Activated naive CD8-positive, alpha-beta T cell (primary cell): ENCODE results near the gene COL6A5.
"Not testable (repeated sequence)": the region's sequence is repeated elsewhere in the genome, so short reads cannot be mapped to it uniquely, and the experiment has no call there.

Experiments used
- H3K27ac Mint-ChIP-seq: one replicate; pipeline ENCODE4 v1.8.0; 2021; ENCODE audit warnings: mixed read lengths
- H3K27me3 Mint-ChIP-seq: one replicate; pipeline ENCODE4 v1.8.0; 2021; ENCODE audit warnings: mixed read lengths
- H3K36me3 Mint-ChIP-seq: one replicate; pipeline ENCODE4 v1.8.0; 2021; ENCODE audit warnings: mixed read lengths
- H3K4me1 Mint-ChIP-seq: one replicate; pipeline ENCODE4 v1.8.0; 2021; ENCODE audit warnings: low read depth, mixed read lengths
- H3K4me3 Mint-ChIP-seq: one replicate; pipeline ENCODE4 v1.8.0; 2021; ENCODE audit warnings: mild to moderate bottlenecking, mixed read lengths
- H3K9me3 Mint-ChIP-seq: one replicate; pipeline ENCODE4 v1.8.0; 2021; ENCODE audit warnings: low read depth, mixed read lengths

Gene COL6A5, protein sequence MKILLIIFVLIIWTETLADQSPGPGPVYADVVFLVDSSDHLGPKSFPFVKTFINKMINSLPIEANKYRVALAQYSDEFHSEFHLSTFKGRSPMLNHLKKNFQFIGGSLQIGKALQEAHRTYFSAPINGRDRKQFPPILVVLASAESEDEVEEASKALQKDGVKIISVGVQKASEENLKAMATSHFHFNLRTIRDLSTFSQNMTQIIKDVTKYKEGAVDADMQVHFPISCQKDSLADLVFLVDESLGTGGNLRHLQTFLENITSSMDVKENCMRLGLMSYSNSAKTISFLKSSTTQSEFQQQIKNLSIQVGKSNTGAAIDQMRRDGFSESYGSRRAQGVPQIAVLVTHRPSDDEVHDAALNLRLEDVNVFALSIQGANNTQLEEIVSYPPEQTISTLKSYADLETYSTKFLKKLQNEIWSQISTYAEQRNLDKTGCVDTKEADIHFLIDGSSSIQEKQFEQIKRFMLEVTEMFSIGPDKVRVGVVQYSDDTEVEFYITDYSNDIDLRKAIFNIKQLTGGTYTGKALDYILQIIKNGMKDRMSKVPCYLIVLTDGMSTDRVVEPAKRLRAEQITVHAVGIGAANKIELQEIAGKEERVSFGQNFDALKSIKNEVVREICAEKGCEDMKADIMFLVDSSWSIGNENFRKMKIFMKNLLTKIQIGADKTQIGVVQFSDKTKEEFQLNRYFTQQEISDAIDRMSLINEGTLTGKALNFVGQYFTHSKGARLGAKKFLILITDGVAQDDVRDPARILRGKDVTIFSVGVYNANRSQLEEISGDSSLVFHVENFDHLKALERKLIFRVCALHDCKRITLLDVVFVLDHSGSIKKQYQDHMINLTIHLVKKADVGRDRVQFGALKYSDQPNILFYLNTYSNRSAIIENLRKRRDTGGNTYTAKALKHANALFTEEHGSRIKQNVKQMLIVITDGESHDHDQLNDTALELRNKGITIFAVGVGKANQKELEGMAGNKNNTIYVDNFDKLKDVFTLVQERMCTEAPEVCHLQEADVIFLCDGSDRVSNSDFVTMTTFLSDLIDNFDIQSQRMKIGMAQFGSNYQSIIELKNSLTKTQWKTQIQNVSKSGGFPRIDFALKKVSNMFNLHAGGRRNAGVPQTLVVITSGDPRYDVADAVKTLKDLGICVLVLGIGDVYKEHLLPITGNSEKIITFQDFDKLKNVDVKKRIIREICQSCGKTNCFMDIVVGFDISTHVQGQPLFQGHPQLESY (N-terminal part only)

DNA sequence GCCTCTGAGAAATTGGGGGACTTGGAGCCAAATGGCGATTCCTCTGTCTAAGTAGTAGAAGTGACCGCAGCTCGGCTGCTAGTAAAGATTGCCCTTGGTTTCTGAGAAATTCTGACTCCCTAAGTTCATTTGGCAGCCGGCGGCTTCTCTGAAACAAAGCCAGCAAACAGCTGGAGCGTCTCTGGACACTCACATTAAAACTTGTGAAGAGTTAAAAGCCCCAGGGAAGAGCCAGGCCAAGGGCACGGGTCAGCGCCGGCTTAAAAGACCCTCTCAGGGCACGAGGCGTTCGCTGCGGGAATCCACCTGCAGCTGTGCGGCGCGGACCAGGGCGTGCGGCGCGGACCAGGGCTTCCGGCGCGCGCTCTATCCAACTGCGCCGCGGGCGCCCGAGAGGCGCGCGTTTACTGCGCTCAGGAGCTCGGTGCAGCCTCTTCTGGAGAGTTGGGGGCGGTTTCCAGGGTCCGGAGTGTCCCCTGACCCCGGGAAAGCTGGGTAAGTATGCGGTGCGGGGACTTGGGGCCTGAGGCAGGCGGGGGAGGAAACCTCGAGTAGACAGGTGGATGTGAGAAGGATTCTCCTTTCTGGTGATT is at the start of gene COL6A5:
Gene COL6A5, plus strand, starts transcription at position 186 of the 593 bp plus-strand sequence. CDS start 27,967 bp downstream, outside the sequence.
- Mint-ChIP-seq H3K27ac (no peak within 1 kb of the TSS), H3K9me3 (no peaks in the 10 kb centered on the region), H3K27me3 (peaks cover 17% of the 10 kb centered on the region), H3K4me3 (no peak within 1 kb of the TSS), H3K36me3 (no peaks in the 10 kb centered on the region), H3K4me1 (no peaks in the 10 kb centered on the region)

DNA sequence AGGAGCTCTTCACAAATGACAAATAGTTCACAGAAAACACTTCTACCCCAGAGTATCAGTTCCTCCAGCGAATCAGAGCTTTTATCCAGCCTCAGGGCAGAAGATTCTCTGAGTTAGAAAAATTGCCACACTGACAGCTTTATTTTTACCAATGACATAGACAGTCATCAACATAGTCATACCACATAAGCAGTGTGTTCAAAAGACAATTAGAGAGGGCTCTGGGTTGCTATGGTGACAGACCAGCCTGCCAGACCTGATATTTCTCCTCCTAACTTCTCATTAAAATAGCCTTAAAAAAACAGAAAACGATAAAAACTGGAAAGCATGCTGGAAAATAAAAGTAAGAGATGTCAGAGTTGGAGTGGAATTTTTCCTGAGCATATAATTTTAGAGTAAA is 45.9 kb upstream of the COL6A5 start:
- no peaks in the 10 kb centered on the region for H3K9me3 Mint-ChIP-seq
- H3K27ac Mint-ChIP-seq, result no peak overlapping the region

DNA sequence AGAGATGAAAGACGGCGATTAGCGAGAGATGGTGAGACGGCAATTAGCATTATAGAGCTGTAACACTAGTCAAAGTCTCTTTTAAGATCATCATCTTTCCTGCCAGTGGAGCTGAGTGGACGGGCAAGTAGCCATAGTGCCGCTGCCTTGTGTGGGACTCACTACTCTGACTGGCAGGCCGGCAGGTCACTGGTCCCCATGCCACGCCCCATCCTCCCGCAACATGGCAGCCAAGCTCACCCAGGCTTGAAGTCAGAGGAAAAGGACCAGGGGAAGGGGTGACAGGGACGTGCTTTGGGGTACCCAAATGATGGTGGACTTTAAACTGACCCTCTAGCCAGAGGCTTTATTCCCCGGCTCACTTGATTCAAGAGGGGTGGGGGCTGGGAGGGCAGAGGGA is 44.6 kb upstream of the COL6A5 start:
- H3K9me3 Mint-ChIP-seq, result no peaks in the 10 kb centered on the region
- H3K27ac Mint-ChIP-seq, result no peak overlapping the region
- no peaks in the 10 kb centered on the region for H3K36me3 Mint-ChIP-seq
- H3K27me3 Mint-ChIP-seq, result peaks cover 8% of the 10 kb centered on the region
- no peaks in the 10 kb centered on the region for H3K4me1 Mint-ChIP-seq
- no peak overlapping the region for H3K4me3 Mint-ChIP-seq

More for the DNA sequence above, 45.9 kb upstream of the COL6A5 start:
- Mint-ChIP-seq H3K4me1 (no peaks in the 10 kb centered on the region), H3K27me3 (peaks cover 10% of the 10 kb centered on the region), H3K4me3 (no peak overlapping the region), H3K36me3 (no peaks in the 10 kb centered on the region)

DNA sequence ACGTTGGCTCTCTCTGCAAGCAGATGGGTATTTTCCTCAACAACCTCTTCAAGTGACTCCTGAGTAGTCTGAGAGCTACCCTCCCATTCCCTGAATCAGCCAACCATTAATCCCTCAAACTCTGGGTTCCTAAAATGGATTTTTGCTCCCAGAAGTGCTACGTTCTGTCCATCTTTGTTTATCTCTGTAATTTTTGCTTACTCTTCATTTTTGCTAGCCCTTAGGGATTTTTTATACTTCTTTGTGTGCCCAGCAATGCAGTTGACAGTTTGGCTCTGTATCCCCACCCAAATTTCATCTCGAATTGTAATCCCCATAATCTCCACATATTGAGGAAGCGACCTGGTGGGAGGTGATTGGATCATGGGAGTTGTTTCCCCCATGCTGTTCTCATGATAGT is 35.4 kb upstream of the COL6A5 start:
- Mint-ChIP-seq H3K9me3 (peaks cover 4% of the 10 kb centered on the region), H3K4me3 (no peak overlapping the region), H3K4me1 (no peaks in the 10 kb centered on the region), H3K36me3 (no peaks in the 10 kb centered on the region), H3K27me3 (peaks cover 17% of the 10 kb centered on the region), H3K27ac (no peak overlapping the region)

DNA sequence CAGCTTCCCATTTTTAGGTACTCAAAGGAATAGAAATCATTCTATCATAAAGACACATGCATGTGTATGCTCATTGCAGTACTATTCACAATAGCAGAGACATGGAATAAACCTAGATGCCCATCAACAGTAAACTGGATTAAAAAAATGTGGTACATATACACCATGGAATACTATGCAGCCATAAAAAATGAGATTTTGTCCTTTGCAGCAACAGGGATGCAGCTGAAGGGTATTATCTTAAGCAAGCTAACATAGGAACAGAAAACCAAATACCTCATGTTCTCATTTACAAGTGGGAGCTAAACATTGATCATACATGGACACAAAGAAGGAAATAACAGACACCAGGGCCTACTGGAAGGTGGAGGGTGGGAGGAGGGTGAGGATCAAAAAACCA is 33.1 kb upstream of the COL6A5 start:
- Mint-ChIP-seq H3K9me3 (peaks cover 4% of the 10 kb centered on the region), H3K27ac (no peak overlapping the region), H3K27me3 (peaks cover 14% of the 10 kb centered on the region), H3K36me3 (no peaks in the 10 kb centered on the region), H3K4me1 (no peaks in the 10 kb centered on the region), H3K4me3 (no peak overlapping the region)

DNA sequence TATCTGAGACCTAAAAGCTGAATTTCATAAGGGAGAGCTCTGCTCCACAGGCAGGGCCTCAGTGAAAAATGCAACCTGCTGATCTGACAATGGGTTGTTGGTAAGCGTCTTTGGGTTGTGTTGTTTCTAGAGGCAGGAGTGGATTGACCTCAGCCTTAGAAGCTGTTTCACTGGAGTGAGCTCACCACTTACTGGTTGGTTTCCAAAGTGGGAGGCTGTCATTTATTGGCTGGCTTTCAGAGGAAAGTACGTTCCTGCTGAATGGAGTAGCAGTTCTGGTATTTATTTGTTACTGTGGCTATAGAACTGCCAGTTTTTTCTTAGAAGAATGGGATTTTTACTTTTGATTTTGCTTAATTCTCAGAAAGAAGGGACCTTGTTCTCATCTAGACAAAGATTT is 29.3 kb upstream of the COL6A5 start:
- no peak overlapping the region for H3K4me3 Mint-ChIP-seq

DNA sequence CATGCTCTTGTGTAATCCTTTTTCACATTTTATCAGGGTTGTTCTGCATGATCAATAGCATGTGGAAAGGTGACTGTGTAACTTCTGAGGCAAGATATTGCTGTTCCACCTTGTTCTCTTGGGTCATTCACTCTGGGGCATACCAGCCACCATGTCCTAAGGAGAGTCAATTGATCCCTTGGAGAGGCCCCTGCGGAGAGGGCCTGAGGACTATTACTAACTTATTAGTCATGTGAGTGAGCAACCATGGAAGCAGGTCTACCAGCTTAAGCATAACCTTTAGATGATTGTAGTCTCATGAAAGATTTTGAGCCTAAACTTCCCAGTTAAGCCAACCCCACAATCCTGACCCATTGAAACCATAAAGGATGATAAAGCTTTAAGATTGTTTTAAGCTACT is 22.0 kb upstream of the COL6A5 start:
- H3K27ac Mint-ChIP-seq, result no peak overlapping the region
- H3K9me3 Mint-ChIP-seq, result peaks cover 4% of the 10 kb centered on the region
- no peaks in the 10 kb centered on the region for H3K4me1 Mint-ChIP-seq
- no peaks in the 10 kb centered on the region for H3K36me3 Mint-ChIP-seq
- H3K4me3 Mint-ChIP-seq, result no peak overlapping the region
- peaks cover 11% of the 10 kb centered on the region for H3K27me3 Mint-ChIP-seq

More for the DNA sequence above, 29.3 kb upstream of the COL6A5 start:
- Mint-ChIP-seq H3K27ac (no peak overlapping the region), H3K4me1 (no peaks in the 10 kb centered on the region), H3K9me3 (peaks cover 4% of the 10 kb centered on the region), H3K36me3 (no peaks in the 10 kb centered on the region), H3K27me3 (peaks cover 13% of the 10 kb centered on the region)

DNA sequence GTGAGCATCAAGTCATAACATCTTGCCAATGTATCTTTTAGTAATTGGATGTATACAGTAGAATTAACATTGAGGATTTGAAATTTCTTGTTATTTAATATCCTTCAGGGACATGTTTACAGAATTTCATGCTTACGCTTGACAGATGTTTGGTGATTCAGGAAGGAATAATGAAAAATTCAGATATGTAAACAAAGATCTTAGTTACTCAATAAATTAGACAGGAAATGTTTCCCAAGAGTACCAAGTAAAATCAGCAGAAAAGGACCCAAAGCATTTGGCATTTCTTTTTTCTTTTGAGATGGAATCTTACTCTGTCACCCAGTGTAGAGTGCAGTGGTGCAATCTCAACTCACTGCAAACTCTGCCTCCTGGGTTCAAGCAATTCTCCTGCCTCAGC is 4.7 kb upstream of the COL6A5 start:
- H3K9me3 Mint-ChIP-seq, result peaks cover 16% of the 10 kb centered on the region
- peaks cover 6% of the 10 kb centered on the region for H3K27me3 Mint-ChIP-seq
- no peaks in the 10 kb centered on the region for H3K4me1 Mint-ChIP-seq
- no peak overlapping the region for H3K27ac Mint-ChIP-seq
- no peaks in the 10 kb centered on the region for H3K36me3 Mint-ChIP-seq
- H3K4me3 Mint-ChIP-seq, result no peak overlapping the region

DNA sequence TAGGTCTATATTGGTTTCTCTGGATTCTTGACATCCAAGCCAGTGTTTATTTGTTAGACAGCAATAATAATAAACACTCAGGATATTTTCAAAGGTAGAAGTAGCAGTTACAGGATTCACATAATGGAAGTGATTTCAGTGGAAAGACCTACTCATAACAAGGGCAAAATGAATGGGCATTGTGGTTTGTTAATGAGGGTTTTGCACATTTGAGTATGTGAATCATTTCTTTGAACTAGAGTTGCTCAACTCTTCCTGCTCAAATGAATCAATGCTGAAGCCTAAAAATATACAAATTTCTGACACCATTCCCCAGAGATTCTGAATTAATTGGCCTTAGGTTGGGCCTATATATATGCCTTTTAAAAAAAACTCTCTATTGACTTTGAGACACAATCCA is 4.1 kb upstream of the COL6A5 start:
- H3K27me3 Mint-ChIP-seq, result peaks cover 7% of the 10 kb centered on the region
- H3K4me3 Mint-ChIP-seq, result no peak overlapping the region
- H3K4me1 Mint-ChIP-seq, result no peaks in the 10 kb centered on the region
- no peak overlapping the region for H3K27ac Mint-ChIP-seq
- peaks cover 9% of the 10 kb centered on the region for H3K9me3 Mint-ChIP-seq
- H3K36me3 Mint-ChIP-seq, result no peaks in the 10 kb centered on the region

DNA sequence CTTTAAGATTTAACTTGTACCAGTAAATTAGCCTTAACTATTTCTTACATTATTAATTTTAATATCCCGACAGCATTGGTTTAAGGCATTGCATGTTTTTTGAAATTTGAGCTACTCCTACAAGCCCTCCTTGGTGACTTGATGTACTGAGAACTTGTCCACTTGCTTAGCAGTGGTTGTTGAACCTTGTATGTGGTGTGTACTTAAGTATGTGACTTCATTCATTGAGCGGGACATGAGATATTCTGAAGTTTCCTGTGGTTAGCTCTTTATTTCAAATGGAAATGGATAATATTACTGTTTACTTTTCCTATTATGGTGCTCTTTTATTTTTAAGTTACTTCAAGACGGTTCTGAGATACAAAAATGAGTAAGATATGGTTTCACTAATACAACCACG is 3.6 kb upstream of the COL6A5 start:
- Mint-ChIP-seq H3K4me1 (no peaks in the 10 kb centered on the region), H3K4me3 (no peak overlapping the region), H3K27ac (no peak overlapping the region), H3K27me3 (peaks cover 9% of the 10 kb centered on the region), H3K36me3 (no peaks in the 10 kb centered on the region), H3K9me3 (peaks cover 7% of the 10 kb centered on the region)

DNA sequence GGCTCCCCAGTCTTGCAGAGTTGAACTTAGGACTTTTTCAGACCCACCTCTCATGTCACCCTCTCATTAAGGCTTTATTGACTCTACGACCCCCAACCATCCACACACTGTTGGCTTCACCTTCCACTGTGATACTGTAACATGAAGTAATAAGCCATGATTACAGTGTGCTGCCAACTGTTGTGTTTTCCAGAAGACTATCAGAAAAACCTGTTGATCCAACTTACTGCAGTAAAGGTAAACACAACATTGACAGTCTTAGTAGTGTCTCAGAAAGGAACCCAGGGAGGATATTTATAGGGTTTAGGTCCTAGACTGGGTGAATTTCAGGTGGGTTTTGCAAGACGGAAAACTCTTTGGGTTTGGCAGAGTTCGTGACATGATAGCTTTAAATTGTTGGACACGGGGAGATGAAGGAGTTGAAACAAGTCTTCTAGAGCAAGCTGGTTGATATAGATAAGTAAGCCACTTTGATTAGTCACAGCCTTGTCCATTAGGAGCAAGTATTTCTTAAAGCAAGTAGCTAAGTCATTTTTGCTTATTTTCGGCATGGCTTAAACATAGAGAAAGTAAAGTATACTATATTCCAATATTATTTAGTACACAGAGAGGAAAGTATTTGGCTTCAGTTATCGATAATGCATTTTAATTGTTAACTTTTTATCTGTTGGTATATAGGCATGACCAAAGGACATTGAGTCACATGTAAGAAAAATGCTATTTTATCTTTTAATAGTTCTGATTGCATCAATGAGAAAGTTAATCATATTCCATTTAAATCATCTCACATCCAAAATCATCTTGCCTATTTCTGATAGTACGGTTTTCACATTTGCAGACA is 2.4 kb upstream of the COL6A5 start:
- Mint-ChIP-seq H3K27me3 (peaks cover 9% of the 10 kb centered on the region), H3K36me3 (no peaks in the 10 kb centered on the region), H3K4me1 (no peaks in the 10 kb centered on the region), H3K9me3 (peaks cover 1% of the 10 kb centered on the region), H3K4me3 (no peak overlapping the region), H3K27ac (no peak overlapping the region)

DNA sequence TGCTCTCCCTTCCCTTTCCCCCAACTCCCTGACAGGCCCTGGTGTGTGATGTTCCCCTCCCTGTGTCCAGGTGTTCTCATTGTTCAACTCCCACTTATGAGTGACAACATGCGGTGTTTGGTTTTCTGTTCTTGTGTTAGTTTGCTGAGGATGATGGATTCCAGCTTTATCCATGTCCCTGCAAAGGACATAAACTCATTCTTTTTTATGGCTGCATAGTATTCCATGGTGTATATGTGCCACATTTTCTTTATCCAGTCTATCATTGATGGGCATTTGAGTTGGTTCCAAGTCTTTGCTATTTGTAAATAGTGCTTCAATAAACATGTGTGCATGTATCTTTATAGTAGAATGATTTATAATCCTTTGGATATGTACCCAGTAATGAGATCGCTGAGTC is 2.8 kb downstream of the COL6A5 start:
- not testable (repeated sequence) for H3K36me3 Mint-ChIP-seq, H3K4me3 Mint-ChIP-seq, H3K27ac Mint-ChIP-seq, H3K4me1 Mint-ChIP-seq, H3K9me3 Mint-ChIP-seq
- H3K27me3 Mint-ChIP-seq, result peaks cover 16% of the 10 kb centered on the region

DNA sequence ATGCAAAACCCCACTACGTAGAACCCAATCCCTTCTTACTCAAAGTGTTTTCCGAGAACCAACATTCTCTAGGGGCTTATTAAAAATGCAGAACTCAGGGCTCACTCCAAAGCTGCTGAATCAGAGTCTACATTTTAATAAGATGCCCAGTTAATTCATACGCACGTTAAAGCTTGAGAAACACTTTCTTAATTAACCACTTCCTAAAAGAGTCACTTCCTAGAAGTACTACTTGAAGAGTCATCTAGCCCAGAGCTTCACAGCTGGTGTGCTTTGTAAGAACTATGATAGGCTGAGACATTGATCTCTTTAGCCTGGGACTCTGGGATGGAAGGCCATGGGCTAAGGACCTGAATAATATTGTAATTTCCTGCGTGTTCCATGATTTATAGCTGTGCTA is 9.0 kb downstream of the COL6A5 start:
- Mint-ChIP-seq H3K4me3 (no peak overlapping the region), H3K36me3 (no peaks in the 10 kb centered on the region), H3K27ac (no peak overlapping the region), H3K27me3 (peaks cover 6% of the 10 kb centered on the region), H3K4me1 (no peaks in the 10 kb centered on the region), H3K9me3 (no peaks in the 10 kb centered on the region)

DNA sequence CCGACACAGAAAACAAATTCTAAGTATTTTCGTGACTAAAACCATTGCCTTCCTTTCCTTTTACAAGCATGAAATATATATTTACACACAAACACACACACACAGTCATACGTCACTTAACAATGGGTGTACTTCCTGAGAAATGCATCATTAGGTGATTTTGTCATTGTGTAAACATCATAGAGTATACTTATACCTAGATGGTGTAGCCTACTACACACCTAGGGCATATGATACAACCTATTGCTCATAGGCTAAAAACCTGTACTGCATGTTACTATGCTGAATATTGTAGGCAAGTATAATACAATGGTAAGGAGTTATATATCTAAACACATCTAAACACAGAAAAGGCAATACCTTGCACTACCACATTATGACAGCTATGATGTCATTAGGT is 28.6 kb downstream of the COL6A5 start:
- Mint-ChIP-seq H3K4me3 (no peak overlapping the region), H3K36me3 (no peaks in the 10 kb centered on the region), H3K4me1 (no peaks in the 10 kb centered on the region), H3K9me3 (no peaks in the 10 kb centered on the region), H3K27me3 (peaks cover 2% of the 10 kb centered on the region), H3K27ac (no peak overlapping the region)
